ENCODE data around the gene TMEM41B. TPM values are rescaled to one million over a fixed set of nuclear protein-coding genes. Genes with fewer than 3 reads are reported as not detected.
"Not testable (repeated sequence)": the region's sequence is repeated elsewhere in the genome, so short reads cannot be mapped to it uniquely, and the experiment has no call there.

Gene TMEM41B
- total RNA-seq, 1 donor from 2014 or later = 25.5 TPM

GRCh38 chr11:9264316-9265210 is 49.8 kb downstream of the TMEM41B start:
- intact Hi-C loops (cut with micrococcal nuclease) = no loop called here
- DNase-seq = peak; percentile 69
- ATAC-seq = peak; percentile 71

GRCh38 chr11:9263840-9264315 is 50.5 kb downstream of the TMEM41B start:
- intact Hi-C loops (cut with micrococcal nuclease) = no loop called here
- peak; percentile 2 for ATAC-seq
- DNase-seq = no peak

GRCh38 chr11:9260838-9261146 is 53.6 kb downstream of the TMEM41B start:
- DNase-seq; ATAC-seq; intact Hi-C loops (cut with micrococcal nuclease): not testable (repeated sequence)

GRCh38 chr11:9259981-9260837 is 54.2 kb downstream of the TMEM41B start:
- DNase-seq = no peak
- intact Hi-C loops (cut with micrococcal nuclease) = no loop called here
- ATAC-seq = no peak

- intact Hi-C loops (cut with micrococcal nuclease) = not testable (repeated sequence)
Observed at GRCh38 chr11:9258279-9258678, 56.1 kb downstream of the TMEM41B start.

GRCh38 chr11:9254416-9254815 is 60.0 kb downstream of the TMEM41B start:
- DNase-seq = no peak
- intact Hi-C loops (cut with micrococcal nuclease) = no loop called here

More at GRCh38 chr11:9258279-9258678, 56.1 kb downstream of the TMEM41B start:
- ATAC-seq, DNase-seq: not testable (repeated sequence)

GRCh38 chr11:9253086-9253485 is 61.3 kb downstream of the TMEM41B start:
- DNase-seq = no peak
- peak; percentile 31 for ATAC-seq
- intact Hi-C loops (cut with micrococcal nuclease) = no loop called here

More at GRCh38 chr11:9254416-9254815, 60.0 kb downstream of the TMEM41B start:
- no peak for ATAC-seq

- no peak for ATAC-seq
- intact Hi-C loops (cut with micrococcal nuclease) = no loop called here
- no peak for DNase-seq
Observed at GRCh38 chr11:9251311-9251710, 63.1 kb downstream of the TMEM41B start.

GRCh38 chr11:9250139-9250582 is 64.2 kb downstream of the TMEM41B start:
- intact Hi-C loops (cut with micrococcal nuclease) = no loop called here
- DNase-seq (no peak), ATAC-seq (peak; percentile 25)

- intact Hi-C loops (cut with micrococcal nuclease) = no loop called here
- DNase-seq (no peak), ATAC-seq (no peak)
Observed at GRCh38 chr11:9249252-9249651, 65.1 kb downstream of the TMEM41B start.

GRCh38 chr11:9247863-9248262 is 66.5 kb downstream of the TMEM41B start:
- ATAC-seq = no peak
- intact Hi-C loops (cut with micrococcal nuclease) = no loop called here
- DNase-seq = no peak

GRCh38 chr11:9236242-9236641 is 78.2 kb downstream of the TMEM41B start:
- not testable (repeated sequence) for DNase-seq

GRCh38 chr11:9232482-9232881 is 81.9 kb downstream of the TMEM41B start:
- intact Hi-C loops (cut with micrococcal nuclease) = no loop called here
- DNase-seq (no peak), ATAC-seq (peak; percentile 32)

More at GRCh38 chr11:9236242-9236641, 78.2 kb downstream of the TMEM41B start:
- ATAC-seq; intact Hi-C loops (cut with micrococcal nuclease): not testable (repeated sequence)

GRCh38 chr11:9231848-9232177 is 82.6 kb downstream of the TMEM41B start:
- peak; percentile 74 for ATAC-seq
- intact Hi-C loops (cut with micrococcal nuclease) = no loop called here
- no peak for DNase-seq

Other genes starting within 250 kb of the TMEM41B start
- 0.89 TPM for gene SCUBE2, start 223.0 kb downstream of the TMEM41B start, total RNA-seq
- gene DENND5A, start 49.2 kb downstream of the TMEM41B start, total RNA-seq = 121 TPM
- gene IPO7, start 70.1 kb upstream of the TMEM41B start, total RNA-seq = 146 TPM
- 22.4 TPM for gene ZNF143, start 146.4 kb upstream of the TMEM41B start, total RNA-seq

Measured in left ventricle myocardium superior (tissue), 1 donor.